ENCODE results near the gene RASIP1. TPM values are rescaled to one million over a fixed set of nuclear protein-coding genes. Genes with fewer than 3 reads are reported as not detected.
"Not testable (repeated sequence)": the region's sequence is repeated elsewhere in the genome, so short reads cannot be mapped to it uniquely, and the experiment has no call there.

RASIP1 gene
- 10 to 100 TPM; 15.7 to 20.8 (median 17.2) TPM for polyA plus RNA-seq (ENCODE audit: insufficient read length in 3 of 3)
- long read RNA-seq, donor 1, partial matches to known transcripts = 61 of 70 reads
- long read RNA-seq, donor 1, other reads (novel, unspliced or antisense) = 6 of 70 reads
- long read RNA-seq, donor 2, partial matches to known transcripts = 6 of 11 reads
- long read RNA-seq, donor 2, other reads (novel, unspliced or antisense) = 0 of 11 reads
- long read RNA-seq, donor 3, partial matches to known transcripts = 0 of 3 reads
- long read RNA-seq, donor 3, other reads (novel, unspliced or antisense) = 0 of 3 reads
- long read RNA-seq, donor 4, partial matches to known transcripts = 0 of 5 reads
- long read RNA-seq, donor 4, other reads (novel, unspliced or antisense) = 0 of 5 reads
- long read RNA-seq, donor 5 = 0 reads
- long read RNA-seq, donor 6, partial matches to known transcripts = 0 of 2 reads
- long read RNA-seq, donor 6, other reads (novel, unspliced or antisense) = 0 of 2 reads
- long read RNA-seq, donor 7, partial matches to known transcripts = 0 of 3 reads
- long read RNA-seq, donor 7, other reads (novel, unspliced or antisense) = 0 of 3 reads
- long read RNA-seq, donor 8 = 0 reads
- long read RNA-seq, donor 9, partial matches to known transcripts = 5 of 7 reads
- long read RNA-seq, donor 9, other reads (novel, unspliced or antisense) = 0 of 7 reads
- long read RNA-seq, donor 10, partial matches to known transcripts = 0 of 3 reads
- long read RNA-seq, donor 10, other reads (novel, unspliced or antisense) = 0 of 3 reads
- long read RNA-seq, donor 11, transcript RASIP1-201 (12 exons, 3,308 nt) = major isoform, 5 of 5 reads
- long read RNA-seq, donor 11, partial matches to known transcripts = 0 of 5 reads
- long read RNA-seq, donor 11, other reads (novel, unspliced or antisense) = 0 of 5 reads
- long read RNA-seq, donor 12, partial matches to known transcripts = 0 of 4 reads
- long read RNA-seq, donor 12, other reads (novel, unspliced or antisense) = 0 of 4 reads
- long read RNA-seq, donor 13, partial matches to known transcripts = 0 of 2 reads
- long read RNA-seq, donor 13, other reads (novel, unspliced or antisense) = 0 of 2 reads
- long read RNA-seq, donor 14 = 0 reads
- long read RNA-seq, donor 15, partial matches to known transcripts = 0 of 5 reads
- long read RNA-seq, donor 15, other reads (novel, unspliced or antisense) = 0 of 5 reads
- long read RNA-seq, donor 16, partial matches to known transcripts = 5 of 10 reads
- long read RNA-seq, donor 16, other reads (novel, unspliced or antisense) = 0 of 10 reads

- no peak for DNase-seq
Observed at GRCh38 chr19:48740164-48740972, at the start of gene RASIP1. Gene RASIP1, minus strand, starts transcription at chr19:48740610. Its CDS starts 328 bp downstream, at chr19:48740282.

- DNase-seq = not testable (repeated sequence)
Observed at GRCh38 chr19:48787331-48787730, 46.9 kb upstream of the RASIP1 start.

GRCh38 chr19:48786422-48786821 lies 46.0 kb upstream of the RASIP1 start:
- DNase-seq = not testable (repeated sequence)

GRCh38 chr19:48784527-48784926 lies 44.1 kb upstream of the RASIP1 start:
- no peak for DNase-seq

- no peak for DNase-seq
Observed at GRCh38 chr19:48780631-48781391, 40.4 kb upstream of the RASIP1 start.

GRCh38 chr19:48779636-48780035 lies 39.2 kb upstream of the RASIP1 start:
- DNase-seq = no peak

GRCh38 chr19:48777720-48778119 lies 37.3 kb upstream of the RASIP1 start:
- DNase-seq = no peak

GRCh38 chr19:48777139-48777538 lies 36.7 kb upstream of the RASIP1 start:
- DNase-seq = no peak

- DNase-seq = no peak
Observed at GRCh38 chr19:48772503-48772953, 32.1 kb upstream of the RASIP1 start.

- no peak for DNase-seq
Observed at GRCh38 chr19:48770734-48771472, 30.5 kb upstream of the RASIP1 start.

- no peak for DNase-seq
Observed at GRCh38 chr19:48770266-48770665, 29.9 kb upstream of the RASIP1 start.

- DNase-seq = no peak
Observed at GRCh38 chr19:48768994-48769713, 28.7 kb upstream of the RASIP1 start.

- DNase-seq = not testable (repeated sequence)
Observed at GRCh38 chr19:48768171-48768753, 27.9 kb upstream of the RASIP1 start.

GRCh38 chr19:48765816-48766215 lies 25.4 kb upstream of the RASIP1 start:
- not testable (repeated sequence) for DNase-seq

GRCh38 chr19:48760504-48761205 lies 20.2 kb upstream of the RASIP1 start:
- DNase-seq = no peak

- DNase-seq = no peak
Observed at GRCh38 chr19:48757741-48758144, 17.3 kb upstream of the RASIP1 start.

GRCh38 chr19:48757089-48757675 lies 16.8 kb upstream of the RASIP1 start:
- DNase-seq = no peak
